Left kidney (tissue), 2 donors: ENCODE results near the gene RAB11B. TPM values are rescaled to one million over a fixed set of nuclear protein-coding genes. Genes with fewer than 3 reads are reported as not detected.
"Not testable (repeated sequence)": the region's sequence is repeated elsewhere in the genome, so short reads cannot be mapped to it uniquely, and the experiment has no call there.

Experiments used
- DNase-seq: peaks from one replicate; pipeline ENCODE4 v3.0.0-alpha.2; 2013
- polyA plus RNA-seq: library from polyadenylated mRNA; unstranded; fragments of 120-200 nt; gene quantifications from one replicate; pipeline ENCODE4 v1.2.1, GENCODE V29; 2013; ENCODE audit not compliant: insufficient read length

Gene RAB11B
- polyA plus RNA-seq, 1 donor, result 137 TPM

DNA sequence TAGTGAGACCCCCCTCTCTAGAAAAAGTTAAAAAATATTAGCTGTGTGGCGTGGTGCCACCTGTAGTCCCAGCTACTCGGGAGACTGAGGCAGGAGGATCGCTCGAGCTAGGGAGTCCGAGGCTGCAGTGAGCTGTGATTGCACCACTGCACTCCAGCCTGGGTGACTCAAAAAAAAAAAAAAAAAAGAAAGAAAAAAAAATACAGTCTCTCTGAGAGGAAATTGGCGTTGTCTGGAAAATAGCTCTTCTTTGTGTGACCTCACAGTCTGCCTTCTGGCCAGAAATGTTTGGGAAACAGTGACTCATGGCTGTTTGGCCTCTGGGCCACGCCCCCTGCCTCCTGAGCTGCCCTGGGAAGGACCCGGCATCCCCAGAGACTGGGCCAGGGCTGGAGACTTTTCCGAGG lies 33.7 kb downstream of the RAB11B start:
- no peak for DNase-seq

DNA sequence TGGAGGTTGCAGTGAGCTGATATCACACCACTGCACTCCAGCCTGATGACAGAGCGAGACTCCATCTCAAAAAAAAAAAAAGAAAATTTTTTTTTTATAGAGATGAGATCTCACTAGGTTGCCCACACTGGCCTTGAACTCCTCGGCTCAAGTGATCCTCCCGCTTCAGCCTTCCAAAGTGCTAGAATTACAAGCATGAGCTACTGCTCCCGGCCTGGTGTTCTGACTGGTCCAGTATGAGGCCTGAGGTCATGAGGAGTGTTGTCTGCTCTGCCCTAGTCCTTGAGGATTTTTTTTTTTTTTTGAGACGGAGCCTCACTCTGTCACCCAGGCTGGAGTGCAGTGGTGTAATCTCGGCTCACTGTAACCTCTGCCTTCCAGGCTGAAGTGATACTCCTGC lies 35.2 kb downstream of the RAB11B start:
- not testable (repeated sequence) for DNase-seq

DNA sequence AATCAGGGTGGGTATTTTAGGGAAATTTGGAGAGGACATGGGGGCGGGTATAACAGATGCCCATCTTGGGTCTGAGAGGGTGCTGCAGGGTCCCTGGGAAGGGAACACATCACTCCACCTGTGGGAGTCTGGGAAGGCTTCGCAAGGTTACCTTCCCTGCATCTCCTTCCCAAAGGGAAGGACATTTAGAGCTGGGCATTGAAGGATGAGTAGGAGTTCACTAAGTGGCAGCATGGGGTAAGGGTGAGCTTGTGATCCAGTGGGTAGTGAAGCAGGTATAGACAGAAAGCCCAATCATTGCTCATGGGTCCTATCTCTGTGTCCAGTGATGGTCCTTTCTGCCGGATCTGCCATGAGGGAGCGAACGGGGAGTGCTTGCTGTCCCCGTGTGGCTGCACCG lies 36.1 kb downstream of the RAB11B start:
- no peak for DNase-seq

DNA sequence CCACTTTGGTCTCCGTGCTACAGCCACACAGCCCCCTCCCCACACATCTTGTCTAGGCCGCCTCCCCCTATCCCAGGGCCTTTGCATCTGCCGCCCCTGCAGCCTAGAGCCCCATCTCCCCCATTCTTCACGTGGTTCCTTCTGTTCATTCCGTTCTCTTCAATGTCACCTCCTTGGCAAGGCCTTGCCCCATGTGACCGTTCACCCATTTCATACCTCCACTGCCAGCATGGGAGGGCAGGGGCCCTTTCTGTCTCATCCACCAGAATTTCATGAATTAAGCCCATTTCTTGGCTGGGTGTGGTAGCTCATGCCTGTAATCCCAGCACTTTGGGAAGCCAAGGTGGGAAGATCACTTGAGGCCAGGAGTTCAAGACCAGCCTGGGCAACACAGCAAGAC lies 38.9 kb downstream of the RAB11B start:
- DNase-seq, result no peak

DNA sequence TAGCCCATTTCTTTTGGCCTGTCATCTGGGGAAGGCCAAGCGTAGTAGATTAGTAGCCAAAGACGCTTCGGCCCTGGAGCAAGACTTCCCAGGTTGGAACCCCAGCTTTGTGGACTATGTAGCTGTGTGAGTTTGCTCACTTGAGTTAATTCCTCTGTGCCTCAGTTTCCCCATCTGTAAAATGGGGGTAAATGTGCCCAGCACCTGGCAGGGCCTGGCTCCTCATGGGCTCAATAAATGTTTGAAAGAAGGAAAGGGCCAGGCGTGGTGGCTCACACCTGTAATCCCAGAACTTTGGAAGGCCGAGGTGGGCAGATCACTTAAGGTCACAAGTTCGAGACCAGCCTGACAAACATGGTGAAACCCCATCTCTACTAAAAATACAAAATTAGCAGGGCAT lies 39.7 kb downstream of the RAB11B start:
- DNase-seq, result no peak

DNA sequence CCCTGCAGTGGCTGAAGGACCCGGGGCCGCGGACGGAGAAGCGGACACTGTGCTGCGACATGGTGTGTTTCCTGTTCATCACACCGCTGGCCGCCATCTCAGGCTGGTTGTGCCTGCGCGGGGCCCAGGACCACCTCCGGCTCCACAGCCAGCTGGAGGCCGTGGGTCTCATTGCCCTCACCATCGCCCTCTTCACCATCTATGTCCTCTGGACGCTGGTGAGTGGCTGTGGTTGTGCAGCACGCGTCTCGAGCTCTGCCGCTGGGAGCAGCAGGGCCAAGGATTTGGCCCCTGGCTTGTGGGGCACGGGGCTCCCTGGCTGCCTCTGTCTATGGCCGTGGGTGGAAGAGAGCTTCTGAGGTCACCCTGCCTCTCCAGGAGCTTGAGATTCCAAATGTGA lies 40.5 kb downstream of the RAB11B start:
- DNase-seq, result no peak

DNA sequence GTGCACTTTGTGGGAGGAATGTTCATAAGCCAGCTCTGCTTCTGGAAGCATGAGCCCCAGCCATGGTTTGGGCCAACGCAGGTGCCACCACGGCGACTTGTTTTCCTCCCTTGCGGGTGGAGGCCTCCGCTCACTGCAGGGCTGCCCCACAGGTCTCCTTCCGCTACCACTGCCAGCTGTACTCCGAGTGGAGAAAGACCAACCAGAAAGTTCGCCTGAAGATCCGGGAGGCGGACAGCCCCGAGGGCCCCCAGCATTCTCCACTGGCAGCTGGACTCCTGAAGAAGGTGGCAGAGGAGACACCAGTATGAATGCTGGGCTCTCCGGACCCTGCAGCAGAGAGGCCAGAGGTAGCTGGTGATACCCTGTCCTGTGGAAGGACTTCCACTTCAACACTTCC lies 48.1 kb downstream of the RAB11B start:
- DNase-seq, result no peak

DNA sequence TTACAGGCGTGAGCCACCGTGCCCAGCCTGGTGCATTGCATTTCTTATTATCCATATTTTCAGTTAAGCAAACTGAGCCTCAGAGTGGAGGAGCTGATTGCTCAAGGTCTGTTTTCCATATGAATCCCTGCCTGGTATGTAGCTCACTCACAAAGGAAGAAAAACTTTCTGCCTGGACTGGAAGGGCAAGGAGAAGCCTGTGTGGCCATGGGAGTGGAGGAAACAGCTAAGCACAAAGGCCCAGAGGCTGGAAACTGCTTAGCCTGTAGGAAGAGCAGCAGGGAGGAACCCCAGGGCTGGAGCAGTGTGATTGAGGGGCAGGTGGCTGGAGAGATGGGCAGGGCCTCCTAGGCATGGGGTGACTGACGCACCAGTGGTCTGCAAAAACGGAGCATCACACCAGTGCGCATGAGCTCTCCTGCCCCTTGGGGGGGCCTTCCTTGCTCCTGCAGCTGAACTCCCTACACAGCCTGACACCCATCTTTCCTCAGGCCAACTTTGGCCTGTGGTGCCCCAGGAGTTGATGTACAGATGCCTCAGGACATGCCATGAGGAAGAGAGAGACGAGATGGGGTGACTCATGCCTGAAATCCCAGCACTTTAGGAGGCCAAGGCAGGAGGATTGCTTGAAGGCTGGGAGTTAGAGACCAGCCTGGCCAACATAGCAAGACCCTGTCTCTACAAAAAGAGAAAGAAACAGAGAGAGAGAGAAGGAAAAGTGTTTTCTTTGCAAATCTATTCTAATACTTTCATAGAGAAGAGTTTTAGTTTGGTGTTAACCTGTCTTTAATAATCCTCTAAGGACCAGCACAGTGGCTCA lies 51.8 kb downstream of the RAB11B start:
- DNase-seq, result no peak

DNA sequence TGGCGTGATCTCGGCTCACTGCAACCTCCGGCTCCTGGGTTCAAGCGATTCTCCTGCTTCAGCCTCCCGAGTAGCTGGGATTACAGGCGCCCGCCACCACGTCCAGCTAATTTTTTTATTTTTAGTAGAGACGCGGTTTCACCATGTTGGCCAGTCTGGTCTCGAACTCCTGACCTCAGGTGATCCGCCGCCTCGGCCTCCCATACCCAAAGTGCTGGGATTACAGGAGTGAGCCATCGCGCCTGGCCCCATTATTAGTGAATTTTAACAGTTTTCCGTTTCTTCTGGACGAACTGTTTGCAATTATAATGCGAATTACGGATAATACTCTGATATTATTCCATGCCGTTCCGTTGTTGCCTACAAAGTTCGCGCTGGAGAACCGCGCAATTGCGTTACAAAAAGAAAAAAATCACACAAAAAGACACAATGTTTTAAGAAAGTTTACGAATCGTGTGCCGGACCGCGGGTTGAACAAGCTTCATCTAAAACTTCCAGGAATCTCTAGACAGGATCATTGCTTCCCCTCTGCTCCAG lies 54.0 kb downstream of the RAB11B start:
- DNase-seq, result not testable (repeated sequence)

DNA sequence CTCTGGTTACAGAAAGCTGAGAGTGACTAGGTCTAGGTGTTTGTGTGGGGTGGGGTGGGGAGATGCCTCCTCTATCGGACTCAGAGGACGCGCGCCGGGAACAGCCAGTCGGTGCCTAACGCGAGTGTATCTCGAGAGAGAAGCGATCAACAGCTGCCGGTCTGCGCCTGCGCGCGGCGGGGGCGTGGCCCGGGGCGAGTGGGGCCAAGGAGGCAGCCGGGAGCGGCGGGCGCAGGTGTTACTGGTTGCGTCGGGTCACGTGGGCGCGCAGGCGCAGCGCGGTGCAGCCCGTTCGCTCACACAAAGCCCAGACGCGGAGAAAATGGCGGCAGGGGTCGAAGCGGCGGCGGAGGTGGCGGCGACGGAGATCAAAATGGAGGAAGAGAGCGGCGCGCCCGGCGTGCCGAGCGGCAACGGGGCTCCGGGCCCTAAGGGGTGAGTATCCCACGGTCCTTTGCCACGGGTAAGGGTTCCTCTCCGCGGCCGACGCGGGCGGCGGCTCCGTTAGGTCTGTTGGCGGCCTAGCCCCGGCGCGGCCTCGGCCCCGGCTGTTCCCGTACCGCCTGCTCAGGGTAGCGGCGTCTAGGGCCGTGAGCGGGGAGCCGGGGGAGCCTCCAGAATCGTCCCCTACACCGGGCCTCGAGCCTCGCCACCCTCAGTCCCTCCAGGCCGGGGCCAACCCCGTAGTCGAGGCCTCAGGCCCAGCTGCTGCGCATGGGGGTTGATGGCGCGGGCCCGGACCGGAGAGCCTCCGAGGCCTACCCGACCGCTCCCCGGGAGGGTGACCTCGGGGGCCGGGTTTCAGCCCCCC lies 54.7 kb downstream of the RAB11B start, which contains the start of gene HNRNPM:
HNRNPM (plus strand) TSS at position 299 of the 811 bp plus-strand sequence; CDS start at position 323, 24 bp downstream.
- peak; percentile 98 for DNase-seq

DNA sequence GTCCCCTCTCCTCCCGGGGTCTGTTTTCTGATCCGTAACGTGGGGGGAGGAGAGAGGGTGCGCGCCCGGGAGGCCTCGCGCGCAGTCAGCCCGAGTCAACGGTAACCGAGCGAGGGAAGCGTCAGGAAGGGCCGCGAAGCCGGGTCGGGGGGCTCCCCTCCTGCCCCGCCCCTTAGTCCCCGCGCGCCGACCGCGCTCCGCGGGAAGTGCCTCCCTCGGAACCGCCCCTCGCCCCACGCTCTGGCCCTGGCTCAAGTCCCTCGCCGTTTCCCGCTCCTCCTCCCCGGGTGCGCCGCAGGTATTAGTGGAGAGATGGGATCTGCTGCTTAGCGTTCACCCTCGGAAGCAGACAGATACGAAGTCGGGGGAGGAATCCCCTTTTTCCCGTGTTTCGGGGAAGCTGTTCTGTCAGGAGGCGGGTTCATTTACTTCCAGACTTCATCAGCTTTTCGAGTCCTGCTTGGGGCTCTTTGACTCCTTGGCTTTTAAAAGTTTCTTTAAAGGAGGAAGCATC lies 55.4 kb downstream of the RAB11B start:
- no peak for DNase-seq

DNA sequence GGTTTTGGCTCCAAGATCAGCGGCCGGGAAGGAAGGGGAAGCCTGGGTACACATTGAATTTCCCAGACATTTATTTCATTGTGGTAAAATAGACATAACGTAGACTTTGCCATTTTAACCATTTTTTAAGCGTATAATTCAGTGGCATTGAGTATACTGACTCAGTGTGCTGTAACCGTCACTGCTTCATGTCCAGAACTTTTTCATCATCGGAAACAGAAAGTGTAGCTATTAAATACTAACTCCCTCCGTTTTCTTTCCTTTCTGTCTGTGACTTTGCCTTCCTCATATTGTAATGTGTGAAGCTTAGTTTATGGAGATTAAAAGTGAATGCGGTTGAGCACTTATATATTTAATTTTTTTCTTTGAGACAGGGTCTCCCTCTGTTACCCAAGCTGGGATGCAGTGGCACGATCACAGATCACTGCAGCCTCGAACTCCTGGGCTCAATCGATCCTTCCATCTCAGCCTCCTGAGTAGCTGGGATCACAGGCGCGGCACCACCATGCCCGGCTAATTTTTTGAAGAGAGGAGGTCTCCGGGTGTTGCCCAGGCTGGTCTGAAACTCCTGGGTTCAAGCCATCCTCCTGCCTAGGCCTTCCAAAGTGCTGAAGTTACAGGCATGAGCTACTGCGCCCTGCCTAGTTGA lies 56.0 kb downstream of the RAB11B start:
- no peak for DNase-seq

DNA sequence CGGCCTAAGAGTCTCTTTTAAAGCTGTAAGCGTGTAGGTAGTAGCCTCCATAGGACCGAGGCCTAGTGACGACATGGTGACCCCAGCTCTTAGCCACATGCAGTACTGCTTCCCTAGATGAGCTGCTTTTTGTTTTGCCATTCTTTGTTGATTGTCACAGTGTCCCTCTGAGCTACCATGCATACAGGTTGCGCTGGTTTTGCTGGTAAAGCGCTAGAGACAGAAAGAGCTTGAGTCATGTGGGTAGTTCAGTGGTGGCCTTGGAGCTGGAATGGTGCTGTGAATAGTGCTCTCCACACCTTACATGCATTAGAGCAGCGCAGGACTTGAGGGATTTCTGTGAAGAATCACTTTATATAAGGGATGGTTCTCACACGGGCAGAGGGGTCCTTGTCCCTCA lies 59.7 kb downstream of the RAB11B start:
- no peak for DNase-seq

DNA sequence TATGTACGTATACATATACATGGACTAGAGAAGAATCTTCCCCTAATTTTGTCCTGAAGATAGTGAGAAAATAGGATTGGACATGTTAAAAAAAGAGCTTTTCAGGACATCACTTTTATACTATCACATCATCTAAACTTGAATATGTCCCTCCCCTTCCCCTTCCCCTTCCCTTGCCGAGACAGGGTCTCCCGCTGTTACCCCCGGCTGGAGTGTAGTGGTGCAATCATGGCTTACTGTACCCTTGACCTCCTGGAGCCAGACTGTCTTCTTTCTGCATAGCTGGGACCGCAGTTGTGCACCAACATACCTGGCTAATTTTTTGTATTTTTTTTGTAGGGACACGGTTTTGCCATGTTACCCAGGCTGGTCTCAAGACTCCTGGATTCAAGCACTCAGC lies 61.2 kb downstream of the RAB11B start:
- no peak for DNase-seq

DNA sequence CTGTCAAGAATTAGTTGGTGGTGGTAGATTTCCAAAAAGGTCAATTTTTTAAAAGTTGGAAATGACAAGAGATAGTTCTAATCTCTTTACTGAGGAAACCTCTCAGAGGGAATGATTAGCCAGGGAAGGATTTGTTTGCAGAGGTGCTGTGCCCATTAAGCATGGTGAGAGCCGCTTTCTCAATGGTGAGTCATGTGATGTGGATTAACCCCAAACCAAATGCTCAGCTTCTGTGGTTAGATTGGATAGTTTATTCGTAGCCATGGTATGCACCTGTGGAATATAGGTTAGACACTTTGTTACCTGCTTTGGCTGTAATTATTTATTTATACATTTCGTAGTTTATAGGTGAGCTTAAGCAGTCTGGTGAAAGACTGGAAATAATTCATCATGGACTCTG lies 61.7 kb downstream of the RAB11B start:
- DNase-seq, result no peak

DNA sequence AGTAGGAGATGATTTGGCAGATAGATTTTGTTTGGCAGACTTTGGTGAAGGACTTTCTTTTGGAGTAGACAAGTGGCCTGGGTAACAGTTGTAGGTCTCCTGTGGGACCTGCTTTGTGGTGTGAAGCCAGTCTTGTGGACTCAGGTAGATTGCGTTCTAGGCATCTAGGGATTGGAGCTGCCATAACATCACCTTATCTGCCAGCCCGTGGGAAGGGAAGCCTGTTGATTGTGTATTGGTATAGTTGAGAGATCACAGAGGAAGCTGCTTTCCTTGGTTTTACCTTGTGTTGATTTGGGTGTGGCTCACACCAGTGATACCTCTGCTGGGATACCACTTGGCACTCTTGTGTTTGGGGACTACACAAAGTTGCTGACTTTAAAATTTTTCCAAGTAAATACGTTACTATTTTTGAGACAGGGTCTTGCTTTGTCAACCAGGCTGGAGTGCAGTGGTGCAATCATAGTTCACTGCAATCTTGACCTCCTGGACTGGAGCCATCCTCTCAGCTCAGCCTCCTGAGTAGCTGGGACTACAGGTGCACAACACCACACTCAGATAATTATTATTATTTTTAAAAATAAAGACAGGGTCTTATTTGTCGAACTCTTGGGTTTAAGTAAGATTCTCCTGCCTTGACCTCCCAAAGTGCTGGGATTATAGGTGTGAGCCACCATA lies 62.4 kb downstream of the RAB11B start:
- DNase-seq, result no peak

DNA sequence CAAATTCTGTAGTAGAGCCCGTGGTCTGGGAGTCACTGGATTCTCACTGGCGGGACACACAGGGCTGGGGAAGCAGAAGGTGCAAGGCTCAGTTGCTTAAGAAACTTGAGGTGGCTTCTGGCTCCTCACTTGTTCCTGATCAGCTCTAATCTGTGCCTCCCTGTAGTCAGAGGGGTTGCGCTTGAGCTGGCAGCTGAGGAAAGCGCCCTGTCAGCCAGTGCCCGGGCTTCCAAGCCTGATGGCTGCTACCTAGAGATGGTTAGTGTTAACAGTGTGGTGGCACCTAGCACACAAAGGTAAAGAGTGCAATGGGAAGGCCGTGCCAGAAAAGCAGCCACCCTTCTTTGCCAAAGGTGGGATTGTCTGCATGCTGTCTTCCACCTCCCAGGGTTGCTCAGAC lies 63.5 kb downstream of the RAB11B start:
- DNase-seq, result no peak
